Sigmoid colon (tissue), 4 donors: ENCODE results near the gene TECPR2.

Experiments
- POLR2A ChIP-seq, 2 donors: fragments of 450-650 bp; IDR thresholded peaks; one replicate each; pipeline ENCODE4 v1.6.1; 2016; ENCODE audit warnings: antibody characterized with exemption in 2 of 2, mild to moderate bottlenecking in 2 of 2, moderate library complexity in 2 of 2
- POLR2AphosphoS5 ChIP-seq, 4 donors: sonication (generic); formaldehyde crosslinking; IDR thresholded peaks; one replicate each; pipeline ENCODE4 v1.6.1; 2017; ENCODE audit warnings: antibody characterized with exemption in 4 of 4
- TF ChIP-seq, protein P1 (sequence below), 4 experiments: fragments of 450-650 bp in 3 of 4; fragments of 200-600 bp in 1 of 4; IDR thresholded peaks; one replicate each; pipeline ENCODE4 v1.5.1; 2016 to 2019; ENCODE audit warnings: antibody characterized with exemption in 4 of 4, mild to moderate bottlenecking in 3 of 4, moderate library complexity in 2 of 4

DNA sequence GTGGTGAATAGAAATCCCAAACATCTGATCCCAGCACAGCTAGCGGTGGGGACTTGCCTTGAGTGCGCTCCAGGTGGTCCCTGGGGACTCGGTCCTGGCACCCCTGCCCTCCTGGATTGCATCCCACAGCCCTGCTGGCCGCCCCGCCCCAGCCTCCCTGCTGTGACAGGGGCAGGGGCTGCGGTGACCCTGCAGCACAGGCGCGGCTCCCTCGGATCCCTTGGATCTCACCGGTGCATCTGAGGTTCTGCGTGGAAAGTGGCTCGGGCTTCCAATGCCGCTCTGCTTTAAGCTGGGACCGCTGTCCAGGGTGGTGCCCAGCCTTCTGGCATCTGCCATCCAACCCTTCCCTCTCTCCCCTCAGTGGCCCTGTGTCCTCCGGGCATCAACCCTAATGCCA, 130.8 kb downstream of the TECPR2 start:
- TF ChIP-seq, protein P1, sequence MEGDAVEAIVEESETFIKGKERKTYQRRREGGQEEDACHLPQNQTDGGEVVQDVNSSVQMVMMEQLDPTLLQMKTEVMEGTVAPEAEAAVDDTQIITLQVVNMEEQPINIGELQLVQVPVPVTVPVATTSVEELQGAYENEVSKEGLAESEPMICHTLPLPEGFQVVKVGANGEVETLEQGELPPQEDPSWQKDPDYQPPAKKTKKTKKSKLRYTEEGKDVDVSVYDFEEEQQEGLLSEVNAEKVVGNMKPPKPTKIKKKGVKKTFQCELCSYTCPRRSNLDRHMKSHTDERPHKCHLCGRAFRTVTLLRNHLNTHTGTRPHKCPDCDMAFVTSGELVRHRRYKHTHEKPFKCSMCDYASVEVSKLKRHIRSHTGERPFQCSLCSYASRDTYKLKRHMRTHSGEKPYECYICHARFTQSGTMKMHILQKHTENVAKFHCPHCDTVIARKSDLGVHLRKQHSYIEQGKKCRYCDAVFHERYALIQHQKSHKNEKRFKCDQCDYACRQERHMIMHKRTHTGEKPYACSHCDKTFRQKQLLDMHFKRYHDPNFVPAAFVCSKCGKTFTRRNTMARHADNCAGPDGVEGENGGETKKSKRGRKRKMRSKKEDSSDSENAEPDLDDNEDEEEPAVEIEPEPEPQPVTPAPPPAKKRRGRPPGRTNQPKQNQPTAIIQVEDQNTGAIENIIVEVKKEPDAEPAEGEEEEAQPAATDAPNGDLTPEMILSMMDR (IDR thresholded peaks at IDR 0.05) = no peak
- no peak for TF ChIP-seq POLR2A (IDR thresholded peaks at IDR 0.05)
- no peak for TF ChIP-seq POLR2AphosphoS5 (IDR thresholded peaks at IDR 0.05)
